GM12892 (cell line): ENCODE data around the gene ADAMTS12.

Source experiments
- POLR2A ChIP-seq: IDR thresholded peaks from 2 replicates; pipeline ENCODE4 v1.6.1; 2011; ENCODE audit warnings: low read depth, low read length, control low read depth
- POLR2AphosphoS5 ChIP-seq: IDR thresholded peaks from 2 replicates; pipeline ENCODE4 v1.6.1; 2011; ENCODE audit warnings: low read depth, low read length, control low read depth
- TAF1 ChIP-seq: IDR thresholded peaks from 2 replicates; pipeline ENCODE4 v1.6.1; 2011; ENCODE audit warnings: low read depth, mild to moderate bottlenecking, control low read depth, low read length, borderline replicate concordance

- TF ChIP-seq POLR2A (no peak), POLR2AphosphoS5 (no peak), TAF1 (no peak)
Observed at GRCh38 chr5:33688526-33688925, 203.3 kb downstream of the ADAMTS12 start.
